ENCODE results near the gene NEDD4L. TPM values are rescaled to one million over a fixed set of nuclear protein-coding genes. Genes with fewer than 3 reads are reported as not detected.

Gene NEDD4L
- total and polyA plus RNA-seq, 7 donors, result 52.0 to 104 (median 57.4) TPM

- no peak for TF ChIP-seq POLR2AphosphoS5 (IDR thresholded peaks at IDR 0.05)
- no peak for TF ChIP-seq POLR2A (IDR thresholded peaks at IDR 0.05)
- no peak for TF ChIP-seq CTCF (IDR thresholded peaks at IDR 0.05)
- TF ChIP-seq EP300 (IDR thresholded peaks at IDR 0.05), result no peak
- Histone ChIP-seq H3K4me3 (no peak overlapping the region), H3K27ac (peak overlapping the region in 2 of 4 donors; percentile 1 to 52), H3K4me1 (peaks cover 0 to 12% (median 0%) of the 10 kb centered on the region in 4 donors), H3K36me3 (no peaks in the 10 kb centered on the region), H3K27me3 (no peaks in the 10 kb centered on the region), H3K9me3 (no peaks in the 10 kb centered on the region)
- no peak for DNase-seq
- WGBS, 2 donors, result 89 to 93% methylated on average over 10 of the region's 10 CpGs
- intact Hi-C loops (cut with DNase I), result no loop called here
These were observed 57.3 kb downstream of the NEDD4L start for GRCh38 chr18:58101291-58101794.

GRCh38 chr18:58102018-58102417 is 58.0 kb downstream of the NEDD4L start:
- no peak overlapping the region for H3K4me3 ChIP-seq
- DNase-seq, result no peak
- no peaks in the 10 kb centered on the region for H3K27me3 ChIP-seq
- TF ChIP-seq POLR2A (IDR thresholded peaks at IDR 0.05) (no peak), CTCF (IDR thresholded peaks at IDR 0.05) (no peak), EP300 (IDR thresholded peaks at IDR 0.05) (no peak), POLR2AphosphoS5 (IDR thresholded peaks at IDR 0.05) (no peak)
- no peaks in the 10 kb centered on the region for H3K9me3 ChIP-seq
- intact Hi-C loops (cut with DNase I), result no loop called here
- 50 to 57% methylated on average over 2 of the region's 2 CpGs for WGBS, 2 donors
- H3K4me1 ChIP-seq, result peaks cover 0 to 6% (median 0%) of the 10 kb centered on the region in 4 donors
- H3K36me3 ChIP-seq, result no peaks in the 10 kb centered on the region
- H3K27ac ChIP-seq, result no peak overlapping the region

GRCh38 chr18:58102875-58103274 is 58.8 kb downstream of the NEDD4L start:
- H3K36me3 ChIP-seq, result no peaks in the 10 kb centered on the region
- no peak overlapping the region for H3K4me3 ChIP-seq
- intact Hi-C loops (cut with DNase I), result no loop called here
- no peak for DNase-seq
- no peaks in the 10 kb centered on the region for H3K4me1 ChIP-seq
- no peak for TF ChIP-seq EP300 (IDR thresholded peaks at IDR 0.05)
- TF ChIP-seq POLR2AphosphoS5 (IDR thresholded peaks at IDR 0.05), result no peak
- TF ChIP-seq POLR2A (IDR thresholded peaks at IDR 0.05), result no peak
- TF ChIP-seq CTCF (IDR thresholded peaks at IDR 0.05), result no peak
- H3K27ac ChIP-seq, result no peak overlapping the region
- WGBS, 2 donors, result 23 to 74% methylated on average over 3 of the region's 3 CpGs
- no peaks in the 10 kb centered on the region for H3K9me3 ChIP-seq
- no peaks in the 10 kb centered on the region for H3K27me3 ChIP-seq

- Histone ChIP-seq H3K36me3 (no peaks in the 10 kb centered on the region), H3K27me3 (no peaks in the 10 kb centered on the region), H3K9me3 (no peaks in the 10 kb centered on the region), H3K4me1 (no peaks in the 10 kb centered on the region), H3K4me3 (no peak overlapping the region), H3K27ac (no peak overlapping the region)
- TF ChIP-seq POLR2AphosphoS5 (IDR thresholded peaks at IDR 0.05) (no peak), POLR2A (IDR thresholded peaks at IDR 0.05) (no peak), CTCF (IDR thresholded peaks at IDR 0.05) (no peak), EP300 (IDR thresholded peaks at IDR 0.05) (no peak)
- DNase-seq, result no peak
- intact Hi-C loops (cut with DNase I), result no loop called here
- WGBS, 2 donors, result 64 to 72% methylated on average over 6 of the region's 6 CpGs
These were observed 59.4 kb downstream of the NEDD4L start for GRCh38 chr18:58103339-58103985.

GRCh38 chr18:58104096-58104495 is 60.1 kb downstream of the NEDD4L start:
- H3K4me3 ChIP-seq, result no peak overlapping the region
- no peak overlapping the region for H3K27ac ChIP-seq
- WGBS, 2 donors, result 68 to 72% methylated on average over 12 of the region's 12 CpGs
- H3K9me3 ChIP-seq, result no peaks in the 10 kb centered on the region
- intact Hi-C loops (cut with DNase I), result no loop called here
- TF ChIP-seq POLR2AphosphoS5 (IDR thresholded peaks at IDR 0.05), result no peak
- TF ChIP-seq CTCF (IDR thresholded peaks at IDR 0.05), result no peak
- no peak for TF ChIP-seq EP300 (IDR thresholded peaks at IDR 0.05)
- no peak for TF ChIP-seq POLR2A (IDR thresholded peaks at IDR 0.05)
- H3K36me3 ChIP-seq, result no peaks in the 10 kb centered on the region
- H3K4me1 ChIP-seq, result no peaks in the 10 kb centered on the region
- no peaks in the 10 kb centered on the region for H3K27me3 ChIP-seq
- DNase-seq, result no peak

Measured in sigmoid colon (tissue), 7 donors.